Measurements from ENCODE around the gene PTH1R.

The PTH1R gene

DNA sequence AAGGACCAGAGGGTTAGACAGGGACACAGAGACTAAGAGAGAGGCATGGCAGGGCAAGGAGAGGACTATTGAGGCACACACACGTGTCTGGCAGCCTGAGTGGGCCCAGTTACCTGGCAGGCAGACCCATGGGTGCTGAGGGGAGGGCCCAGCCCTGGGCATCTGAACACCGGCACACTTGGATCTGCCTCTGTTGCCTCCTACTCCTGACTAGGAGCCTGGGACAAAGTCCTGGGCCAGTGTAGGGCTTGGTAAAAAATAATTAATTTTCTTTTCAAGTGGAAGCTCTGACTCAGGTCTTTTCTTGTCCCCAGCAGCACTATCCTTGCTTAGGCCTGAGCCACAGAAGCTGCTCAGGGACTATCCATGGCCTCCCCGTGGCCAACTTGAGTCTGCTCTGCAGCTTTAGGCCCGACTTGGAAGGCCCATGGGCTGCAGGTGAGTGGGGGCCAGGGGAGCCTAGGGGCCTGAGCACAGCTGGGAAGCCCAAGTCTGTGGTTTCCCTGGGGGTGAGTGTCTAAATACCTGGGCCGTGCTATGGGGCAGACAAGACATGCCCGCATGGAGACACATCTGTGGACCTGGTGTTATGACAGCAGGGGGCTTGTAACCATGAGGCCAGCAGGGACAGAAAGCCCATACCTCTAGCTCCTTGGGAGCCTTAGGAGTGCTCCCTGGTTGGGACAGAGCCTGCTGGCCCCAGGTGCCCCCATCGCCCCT, at the start of gene PTH1R:
TSS of gene PTH1R (plus strand) at position 316 of the 720 bp plus-strand sequence. CDS start 5,839 bp downstream, outside the sequence.
- no peak for DNase-seq (ENCODE audit: low read depth)

DNA sequence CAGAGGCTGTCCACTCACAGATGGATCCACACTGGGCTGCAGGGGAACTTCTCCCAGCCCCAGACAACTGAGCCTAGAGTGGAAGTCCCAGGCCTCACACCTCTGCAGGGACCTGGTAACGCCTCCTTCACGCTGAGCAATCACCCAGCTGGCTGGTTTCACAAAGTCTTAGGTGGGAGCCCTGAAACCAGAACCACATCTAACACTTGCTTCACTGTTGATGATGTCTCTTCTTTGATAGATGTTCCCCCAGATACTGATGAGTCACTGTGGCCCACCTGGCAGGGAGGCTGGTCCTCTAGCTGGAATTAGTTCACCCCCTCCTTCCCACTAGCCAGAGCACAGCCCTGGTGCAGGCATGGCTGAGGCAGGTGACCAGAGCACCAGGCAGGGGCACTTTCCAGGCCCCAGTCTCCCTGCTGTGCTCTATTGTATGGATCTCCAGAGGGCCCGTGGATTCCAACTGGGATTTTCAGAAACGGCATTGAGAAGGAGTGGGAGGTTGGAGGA, 47.8 kb upstream of the PTH1R start:
- DNase-seq (ENCODE audit: low read depth): no peak

GRCh38 chr3:46830801-46831200, 46.7 kb upstream of the PTH1R start:
- DNase-seq (ENCODE audit: low read depth): no peak

DNA sequence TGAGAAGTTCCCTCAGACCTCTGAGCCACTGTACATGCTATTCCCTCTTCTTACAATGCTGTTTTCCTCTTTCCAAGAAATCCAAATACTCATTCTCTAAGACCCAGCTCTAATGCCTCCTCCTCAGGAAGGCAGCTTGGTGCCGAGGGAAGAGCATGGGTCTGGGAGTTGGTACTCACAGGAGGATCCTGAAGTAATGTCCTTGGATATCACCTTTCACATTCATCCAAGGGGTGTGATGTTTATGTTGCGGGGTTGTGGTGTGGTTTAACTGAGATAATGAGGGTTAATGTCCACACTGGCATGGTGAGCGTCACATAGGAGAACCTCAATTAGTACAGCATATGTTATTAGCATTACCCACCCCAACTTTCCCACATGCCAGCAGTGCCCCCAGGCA, 46.2 kb upstream of the PTH1R start:
- no peak for DNase-seq (ENCODE audit: low read depth)

DNA sequence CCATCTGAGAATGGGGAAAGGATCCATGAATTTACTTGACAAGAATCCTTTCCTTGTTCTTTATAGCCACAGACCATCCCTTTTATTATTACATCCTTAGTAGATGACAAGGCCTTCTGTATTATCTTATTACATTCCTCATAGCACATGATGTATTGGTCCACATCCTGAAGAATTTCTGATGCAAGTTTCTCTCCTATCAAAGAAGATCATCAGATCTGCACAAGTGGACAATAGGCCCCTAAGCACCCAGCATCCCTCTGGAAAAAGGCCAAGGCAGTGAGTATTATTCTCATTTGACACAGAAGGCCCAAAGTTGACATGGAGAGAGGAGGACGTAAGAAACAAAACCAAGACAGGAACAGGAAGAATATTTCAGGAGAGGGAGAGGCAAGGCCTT, 45.7 kb upstream of the PTH1R start:
- DNase-seq (ENCODE audit: low read depth): no peak

DNA sequence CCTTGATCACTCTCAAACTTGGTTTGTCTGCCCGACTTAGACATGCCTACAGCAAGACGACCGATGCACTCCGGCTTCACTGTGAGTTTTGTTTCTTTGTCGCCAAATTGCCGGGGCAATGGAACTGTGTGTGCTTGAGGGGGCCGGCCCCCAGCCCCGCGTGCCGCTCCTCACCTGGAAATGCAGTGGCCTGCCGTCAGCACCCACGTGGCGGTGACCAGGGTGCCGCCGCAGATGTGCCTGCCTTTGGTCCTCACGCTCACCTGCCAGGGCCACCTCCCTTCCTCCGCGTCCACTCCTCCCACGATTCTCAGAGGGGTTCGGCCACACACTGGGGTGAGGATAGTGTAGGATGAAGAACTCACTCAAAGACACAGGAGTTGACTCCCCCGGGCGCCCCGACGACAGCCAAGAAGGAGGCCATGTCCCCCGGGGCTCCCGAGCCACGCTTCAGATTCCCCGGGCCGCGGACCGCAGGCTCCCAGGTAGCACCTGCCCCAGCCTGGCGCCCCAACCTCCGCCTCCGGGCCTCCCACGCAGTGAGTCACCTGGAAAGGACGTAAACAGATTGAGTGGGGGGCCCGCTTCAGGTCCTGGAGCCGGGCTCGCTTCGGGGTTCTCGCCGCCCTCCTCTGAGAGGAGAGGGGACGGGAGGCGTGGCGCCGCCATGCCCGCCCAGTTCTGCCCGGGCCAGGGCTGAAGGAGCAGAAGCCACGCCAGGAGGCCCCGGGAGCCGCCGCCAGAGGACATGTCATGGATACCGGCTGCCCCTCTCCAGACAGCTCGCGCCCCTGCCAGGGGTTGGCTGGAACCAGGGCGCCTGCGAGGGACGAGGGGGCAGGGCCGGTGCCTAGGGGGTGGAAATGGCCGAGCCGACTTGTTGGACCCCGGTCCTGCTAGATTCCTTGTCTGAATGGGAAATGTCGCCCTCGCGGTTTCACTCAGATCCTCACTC, 43.9 kb upstream of the PTH1R start:
- no peak for DNase-seq (ENCODE audit: low read depth)

DNA sequence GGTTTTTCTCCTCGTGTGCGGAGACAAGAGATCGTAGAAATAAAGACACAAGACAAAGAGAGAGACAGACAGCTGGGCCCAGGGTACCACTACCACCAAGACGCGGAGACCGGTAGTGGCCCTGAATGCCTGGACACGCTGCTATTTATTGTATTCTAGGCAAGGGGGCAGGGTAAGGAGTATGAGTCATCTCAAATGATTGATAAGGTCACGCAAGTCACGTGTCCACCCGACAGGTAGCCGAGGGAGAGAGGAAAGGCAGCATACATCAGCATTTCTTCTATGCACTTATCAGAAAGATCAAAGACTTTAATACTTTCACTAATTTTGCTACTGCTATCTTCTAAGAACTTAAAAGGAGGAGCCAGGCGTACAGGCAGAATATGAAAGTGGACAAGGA, 42.5 kb upstream of the PTH1R start:
- no peak for DNase-seq (ENCODE audit: low read depth)

GRCh38 chr3:46835491-46835890, 42.0 kb upstream of the PTH1R start:
- no peak for DNase-seq (ENCODE audit: low read depth)

DNA sequence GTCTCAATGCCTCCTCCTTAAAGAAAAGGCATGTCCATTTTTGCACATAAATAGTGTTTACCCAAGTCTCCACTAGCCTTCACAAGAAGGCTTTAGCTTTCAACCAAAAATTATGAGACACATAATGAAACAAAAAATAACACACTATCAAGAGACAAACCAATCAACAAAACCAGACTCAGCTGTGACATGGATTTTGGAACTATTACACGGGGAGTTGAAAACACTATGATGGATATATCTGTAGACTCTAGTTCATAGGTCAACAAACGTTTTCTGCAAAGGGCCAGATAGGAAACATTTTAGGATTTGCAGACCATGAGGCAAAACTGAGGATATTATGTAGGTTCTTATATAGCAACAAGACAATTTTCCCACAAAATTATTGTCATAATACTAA, 39.2 kb upstream of the PTH1R start:
- no peak for DNase-seq (ENCODE audit: low read depth)

GRCh38 chr3:46840491-46840890, 37.0 kb upstream of the PTH1R start:
- no peak for DNase-seq (ENCODE audit: low read depth)

DNA sequence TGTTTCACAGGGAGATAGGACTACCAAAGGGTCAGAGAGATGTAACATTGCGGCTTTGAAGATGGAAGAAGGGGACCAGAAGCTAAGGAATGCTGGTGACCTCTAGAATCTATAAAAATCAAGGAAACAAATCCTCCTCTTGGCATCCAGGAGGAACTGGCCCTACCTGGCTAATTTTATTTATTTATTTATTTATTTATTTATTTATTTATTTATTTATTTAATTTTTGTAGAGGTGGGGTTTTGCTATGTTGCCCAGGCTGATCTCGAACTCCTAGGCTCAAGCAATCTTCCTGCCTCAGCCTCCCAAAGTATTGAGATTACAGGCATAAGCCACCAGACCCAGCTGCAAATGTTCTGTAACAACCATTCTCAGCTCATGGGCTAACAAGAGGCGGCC, 34.0 kb upstream of the PTH1R start:
- no peak for DNase-seq (ENCODE audit: low read depth)

- DNase-seq (ENCODE audit: low read depth): no peak
These were observed 33.1 kb upstream of the PTH1R start for GRCh38 chr3:46844397-46844796.

- DNase-seq (ENCODE audit: low read depth): no peak
These were observed 32.6 kb upstream of the PTH1R start for GRCh38 chr3:46844881-46845312.

GRCh38 chr3:46845397-46845859, 32.1 kb upstream of the PTH1R start:
- no peak for DNase-seq (ENCODE audit: low read depth)

GRCh38 chr3:46845860-46846623, 31.5 kb upstream of the PTH1R start:
- DNase-seq (ENCODE audit: low read depth): peak; percentile 38

DNA sequence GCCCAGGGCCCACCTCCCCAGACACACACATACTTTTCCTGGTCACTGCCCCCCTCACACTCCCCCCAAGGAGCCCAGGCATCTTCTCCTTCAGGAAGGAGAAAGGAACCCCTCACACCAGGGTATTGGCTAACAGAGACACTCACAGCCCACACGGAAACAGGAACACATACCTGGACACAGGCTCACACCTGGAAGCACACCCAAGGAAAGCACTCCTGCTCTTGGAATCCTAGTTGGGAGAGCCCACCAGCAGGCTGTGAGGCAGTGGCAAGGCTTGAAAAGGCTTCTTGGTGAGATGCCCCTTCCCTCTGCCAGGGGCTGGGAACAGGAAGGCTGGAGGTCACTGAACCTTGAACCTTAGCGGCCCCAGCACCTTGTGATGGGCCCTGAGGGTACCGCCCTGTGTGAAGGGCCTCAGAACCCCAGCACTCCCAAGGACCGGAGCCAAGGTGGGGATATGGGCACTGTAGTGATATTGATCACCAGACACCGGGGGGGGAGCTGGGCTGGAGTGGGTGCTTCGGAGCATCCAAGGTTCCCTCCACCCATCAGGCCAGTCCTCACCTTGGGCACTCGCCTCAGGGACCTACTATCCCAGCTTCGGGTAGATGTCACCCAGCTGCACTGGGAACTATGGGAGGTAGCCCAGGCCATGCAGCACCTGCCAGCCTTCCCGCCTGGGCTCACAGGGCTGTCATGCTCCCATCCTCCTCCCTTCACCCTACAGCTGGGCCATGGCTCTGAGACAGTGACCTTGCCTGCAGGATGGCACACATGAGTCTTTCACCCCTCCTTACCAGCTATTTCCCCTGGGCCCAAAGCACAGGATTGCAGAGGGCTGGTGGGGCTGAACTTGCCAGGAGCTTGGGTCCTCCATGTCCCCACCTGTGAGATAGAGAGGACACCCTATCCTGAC, 30.6 kb upstream of the PTH1R start:
- no peak for DNase-seq (ENCODE audit: low read depth)

- no peak for DNase-seq (ENCODE audit: low read depth)
These were observed 29.8 kb upstream of the PTH1R start for GRCh38 chr3:46847744-46848143.

DNA sequence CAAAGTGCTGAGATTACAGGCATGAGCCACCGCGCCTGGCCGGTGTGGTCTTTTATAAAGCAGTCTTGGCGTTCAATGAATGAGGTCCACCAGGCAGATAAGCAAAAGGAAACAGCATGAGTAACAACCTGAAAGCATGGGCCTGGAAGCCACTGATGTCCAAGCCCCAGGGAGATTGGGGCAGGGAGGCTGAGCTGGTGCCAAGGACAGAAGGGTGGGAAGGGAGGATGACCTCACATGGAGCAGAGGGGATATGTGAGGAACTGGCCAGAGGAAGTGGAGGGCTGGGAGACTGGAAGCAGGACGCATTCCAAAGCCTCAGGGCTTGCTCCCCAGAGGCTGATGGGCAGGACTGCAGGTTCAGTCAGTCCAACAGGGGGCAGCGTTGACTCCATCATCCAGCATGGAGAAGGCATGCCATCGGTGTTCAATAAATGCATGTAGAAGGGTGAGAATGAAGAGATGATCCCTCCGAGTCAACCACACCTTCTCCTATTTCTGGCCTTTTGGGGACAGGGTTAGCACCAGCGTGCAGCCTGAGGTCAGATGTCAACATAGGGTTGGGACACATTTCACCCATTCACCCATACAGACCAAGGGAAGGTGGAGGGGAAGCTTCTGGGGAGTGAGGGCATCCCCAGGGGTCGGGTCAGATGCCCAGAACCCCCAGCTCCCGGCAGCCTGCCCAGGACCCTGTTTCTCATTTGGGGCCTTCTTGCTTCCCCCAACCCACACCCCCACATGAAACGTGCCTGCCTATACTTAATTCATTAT, 29.1 kb upstream of the PTH1R start:
- no peak for DNase-seq (ENCODE audit: low read depth)

DNA sequence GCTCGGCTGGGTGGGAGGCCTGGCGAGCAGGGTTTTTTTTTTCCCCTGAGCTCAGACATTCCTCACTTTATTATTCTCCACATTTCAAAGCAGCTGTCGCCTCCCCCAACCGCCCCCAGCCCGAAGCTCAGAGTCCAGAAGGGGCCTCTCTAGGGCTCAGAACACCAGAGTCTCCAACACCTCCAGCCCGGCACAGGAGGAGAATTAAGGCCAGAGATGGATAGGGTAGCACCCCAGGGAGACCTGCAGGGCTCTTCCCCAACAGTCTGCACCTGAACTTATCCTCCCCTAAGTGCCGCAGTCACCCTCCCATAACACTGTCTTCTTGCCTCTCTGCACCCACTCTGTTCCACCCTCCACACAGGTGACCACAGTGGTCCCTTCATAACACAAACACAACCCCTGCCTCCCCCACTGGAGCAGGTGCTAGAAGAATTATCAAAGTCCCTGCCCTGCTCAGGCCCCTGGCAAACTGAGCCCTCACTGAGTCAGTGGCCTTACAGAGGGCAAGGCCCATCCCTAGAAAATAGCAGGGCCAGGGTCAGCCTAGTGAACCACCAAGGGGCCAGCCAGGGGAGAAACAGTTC, 28.4 kb upstream of the PTH1R start:
- DNase-seq (ENCODE audit: low read depth): no peak

All from stimulated activated CD8-positive, alpha-beta memory T cell treated with anti-CD3 and anti-CD28 coated beads, Interleukin-15, amount 100 ng/mL, for 24 hours (primary cell).